Frontal cortex (tissue), 4 donors: ENCODE measurements around the gene ARHGAP42. TPM values are rescaled to one million over a fixed set of nuclear protein-coding genes. Genes with fewer than 3 reads are reported as not detected.

Experiments
- DNase-seq, 2 donors: peaks; one replicate each; pipeline ENCODE4 v3.0.0; 2012; ENCODE audit warnings: low spot score in 2 of 2
- FAIRE-seq: peaks from 2 replicates; lab custom pipeline; 2012; peaks lifted over from hg19 to GRCh38; lab: Jason Lieb, UNC
- small RNA-seq: library from RNA; depleted of rRNA; stranded (forward); fragments of <200 nt; gene quantifications from one replicate; pipeline ENCODE3, GENCODE V24; 2014
- total RNA-seq: library from RNA; depleted of rRNA; stranded (reverse); fragments of >200 nt; gene quantifications from one replicate; pipeline ENCODE4 v1.2.3, GENCODE V29; 2014
- donor health status: control.
- donor health status: control.
- donor health status: control.

The ARHGAP42 gene
- total RNA-seq, 1 donor from 2014 or later = 7.3 TPM

DNA sequence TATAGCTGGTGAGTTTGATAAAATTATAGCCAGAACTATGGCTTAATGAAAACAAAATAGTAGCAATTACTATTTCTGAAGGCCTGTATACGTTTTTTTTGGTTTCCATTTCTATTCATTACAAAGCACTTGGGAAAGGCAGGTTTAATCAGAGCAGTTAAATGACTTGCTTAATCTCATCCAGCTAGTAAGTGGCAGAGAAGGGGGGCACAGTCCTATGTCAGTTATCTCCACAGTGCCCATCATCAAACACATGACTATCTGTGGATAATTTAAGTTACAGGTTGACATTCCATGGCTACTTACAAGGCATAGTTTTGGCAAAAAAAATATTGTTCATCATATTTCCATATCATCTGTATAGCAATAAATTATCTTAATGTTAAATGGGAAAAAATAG lies 348.8 kb downstream of the ARHGAP42 start:
- FAIRE-seq (no peak), DNase-seq (no peak)

Small RNA genes within 50 kb of the gene (small RNA-seq; reads per million reads assigned to genes)
- gene RN7SL222P = not detected
